Stimulated activated CD8-positive, alpha-beta memory T cell treated with anti-CD3 and anti-CD28 coated beads, Interleukin-2, amount 100 ng/mL, for 1 hour (primary cell): ENCODE measurements around the gene OR6X1.

Experiments used
- DNase-seq, 2 donors: peaks; one replicate each; pipeline ENCODE4 v3.0.0-alpha.2; 2020; ENCODE audit warnings: low read depth in 2 of 2

Gene OR6X1, protein sequence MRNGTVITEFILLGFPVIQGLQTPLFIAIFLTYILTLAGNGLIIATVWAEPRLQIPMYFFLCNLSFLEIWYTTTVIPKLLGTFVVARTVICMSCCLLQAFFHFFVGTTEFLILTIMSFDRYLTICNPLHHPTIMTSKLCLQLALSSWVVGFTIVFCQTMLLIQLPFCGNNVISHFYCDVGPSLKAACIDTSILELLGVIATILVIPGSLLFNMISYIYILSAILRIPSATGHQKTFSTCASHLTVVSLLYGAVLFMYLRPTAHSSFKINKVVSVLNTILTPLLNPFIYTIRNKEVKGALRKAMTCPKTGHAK

DNA sequence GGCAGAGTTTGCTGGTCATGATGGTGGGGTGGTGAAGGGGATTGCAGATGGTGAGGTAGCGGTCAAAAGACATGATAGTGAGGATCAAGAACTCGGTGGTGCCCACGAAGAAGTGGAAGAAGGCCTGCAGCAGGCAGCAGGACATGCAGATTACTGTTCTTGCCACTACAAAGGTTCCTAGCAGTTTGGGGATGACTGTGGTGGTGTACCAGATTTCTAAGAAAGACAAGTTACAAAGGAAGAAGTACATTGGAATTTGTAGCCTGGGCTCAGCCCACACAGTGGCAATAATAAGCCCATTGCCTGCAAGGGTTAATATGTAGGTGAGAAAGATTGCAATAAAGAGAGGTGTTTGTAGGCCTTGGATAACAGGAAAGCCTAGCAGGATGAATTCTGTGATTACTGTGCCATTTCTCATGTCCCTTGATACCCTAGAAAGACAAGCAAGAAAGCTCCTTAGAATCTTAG, at the start of gene OR6X1:
TSS of gene OR6X1 (minus strand) at position 418 of the 468 bp plus-strand sequence. CDS start at position 418, 0 bp downstream.
- no peak for DNase-seq

DNA sequence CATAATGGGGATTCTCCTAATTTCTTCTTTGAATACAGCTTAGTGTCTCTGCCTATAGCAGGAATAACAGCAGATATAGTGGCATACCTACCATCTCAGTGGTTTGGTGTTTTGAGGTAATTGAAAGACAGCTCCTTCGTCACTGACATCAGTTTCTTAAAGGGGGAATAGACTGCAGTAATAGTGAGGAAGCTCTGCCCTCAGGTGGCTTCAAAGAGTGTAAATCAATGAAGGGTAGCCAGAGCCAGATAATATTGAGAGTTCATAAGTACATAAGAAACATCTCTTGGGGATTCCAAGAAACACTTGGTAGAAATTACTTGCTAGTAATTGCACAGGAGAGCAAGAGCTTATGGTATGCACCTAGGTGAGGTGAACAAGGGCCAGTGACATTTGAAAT, 47.4 kb upstream of the OR6X1 start:
- DNase-seq = no peak

DNA sequence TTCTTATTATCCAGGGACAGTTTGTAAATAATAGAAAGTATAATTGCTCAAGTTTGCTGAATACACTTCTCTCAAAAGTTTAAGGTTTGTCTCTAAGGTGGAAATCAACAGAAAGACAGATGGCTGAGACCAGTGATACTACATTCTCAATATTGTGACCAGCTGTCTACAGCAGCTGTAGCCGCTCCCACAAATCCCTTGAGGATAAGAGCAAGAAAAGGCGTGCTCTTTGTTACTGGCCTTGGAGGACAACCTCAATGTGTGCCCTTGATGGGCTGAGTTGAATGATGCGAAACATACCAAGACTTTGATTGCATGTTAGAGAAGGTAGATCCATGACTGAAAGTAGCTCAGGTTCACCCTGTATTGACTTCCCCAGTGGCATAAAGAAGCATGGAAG, 45.7 kb upstream of the OR6X1 start:
- no peak for DNase-seq

DNA sequence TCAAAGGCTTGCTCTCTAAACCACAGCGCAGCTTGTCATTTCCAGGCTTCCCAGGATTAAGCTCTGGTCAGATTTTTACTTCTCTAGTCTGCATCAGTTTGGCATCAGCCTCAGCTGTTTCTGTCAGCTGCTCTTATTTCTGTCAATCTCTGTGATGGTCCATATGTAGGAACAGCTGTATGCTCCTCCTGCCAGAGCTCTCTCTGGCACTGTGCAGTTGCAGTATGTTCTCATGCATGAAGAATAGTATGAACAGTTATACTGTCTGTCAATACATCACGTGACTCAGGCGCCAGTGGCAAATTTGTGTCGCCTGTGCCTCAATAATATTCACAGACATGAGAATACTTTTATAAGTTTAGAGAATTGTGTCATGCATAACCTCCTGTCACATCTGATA, 45.1 kb upstream of the OR6X1 start:
- no peak for DNase-seq

DNA sequence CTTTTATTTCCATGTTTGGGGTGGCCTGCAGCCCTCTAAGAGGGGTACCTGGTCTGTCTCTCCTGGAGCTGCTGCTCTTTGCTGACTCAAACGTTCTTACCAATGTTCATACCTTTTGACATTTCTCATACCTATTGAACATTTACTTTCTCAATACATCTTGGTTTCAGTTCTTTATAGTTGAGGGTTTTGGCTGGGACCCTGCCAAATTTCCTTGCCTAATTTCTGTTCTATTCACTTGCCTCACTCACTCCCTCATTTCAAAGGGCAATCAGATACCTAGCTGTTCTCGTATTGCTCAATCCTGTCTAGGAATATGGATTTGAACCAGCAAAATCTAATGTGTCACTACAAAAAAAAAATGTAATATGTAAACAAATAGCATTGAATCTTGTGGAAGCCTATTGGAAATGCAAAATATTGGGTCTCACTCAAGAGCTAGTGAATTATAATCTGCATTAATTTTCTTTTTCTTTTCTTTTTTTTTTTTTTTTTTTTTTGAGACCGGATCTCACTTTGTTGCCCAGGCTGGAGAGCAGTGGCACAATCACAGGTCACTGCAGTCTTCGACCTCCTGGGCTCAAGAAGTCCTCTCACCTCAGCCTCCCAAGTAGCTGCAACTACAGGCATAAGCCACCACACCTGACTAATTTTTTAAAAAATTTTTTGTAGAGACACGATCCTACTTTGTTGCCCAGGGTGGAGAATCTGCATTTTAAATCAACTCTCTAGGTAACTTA, 44.4 kb upstream of the OR6X1 start:
- no peak for DNase-seq

DNA sequence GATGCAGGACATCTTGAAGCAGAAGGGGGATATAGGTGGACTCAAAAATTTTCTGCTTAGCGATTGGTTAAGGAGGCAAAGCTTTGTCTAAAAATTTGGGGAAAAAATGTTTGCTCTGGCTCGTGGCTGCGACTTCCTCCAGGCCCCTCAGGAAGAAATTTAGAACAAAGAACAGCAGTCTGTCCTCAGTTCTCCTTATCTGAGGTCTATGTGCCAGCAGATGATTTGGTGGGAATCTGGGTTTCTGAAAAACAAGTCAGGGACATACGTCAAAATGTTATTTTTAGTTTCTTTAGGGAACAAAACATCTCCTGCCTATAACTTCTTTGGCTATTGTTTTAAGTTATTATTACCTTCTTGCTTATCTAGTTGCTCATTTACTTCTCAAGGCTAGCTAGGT, 43.8 kb upstream of the OR6X1 start:
- DNase-seq = no peak

DNA sequence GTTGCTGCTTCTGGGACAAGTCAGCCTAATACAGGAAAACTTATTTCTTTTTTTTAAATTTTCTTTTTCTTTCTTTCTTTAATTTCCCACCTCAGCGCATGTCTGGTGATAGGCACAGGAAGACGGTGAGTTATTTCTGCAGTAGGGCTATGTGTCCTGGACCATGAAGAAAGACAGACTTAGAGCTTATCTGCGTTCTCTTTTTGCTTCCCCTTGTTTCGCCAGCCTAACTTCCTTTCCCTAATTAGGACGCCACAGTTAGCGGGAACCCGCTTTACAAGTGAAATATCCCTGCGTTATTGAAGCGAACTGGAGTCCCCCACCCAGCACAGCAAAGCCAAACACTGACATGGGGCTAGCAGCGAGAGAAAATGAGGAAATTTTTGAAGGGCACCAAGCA, 43.2 kb upstream of the OR6X1 start:
- no peak for DNase-seq

DNA sequence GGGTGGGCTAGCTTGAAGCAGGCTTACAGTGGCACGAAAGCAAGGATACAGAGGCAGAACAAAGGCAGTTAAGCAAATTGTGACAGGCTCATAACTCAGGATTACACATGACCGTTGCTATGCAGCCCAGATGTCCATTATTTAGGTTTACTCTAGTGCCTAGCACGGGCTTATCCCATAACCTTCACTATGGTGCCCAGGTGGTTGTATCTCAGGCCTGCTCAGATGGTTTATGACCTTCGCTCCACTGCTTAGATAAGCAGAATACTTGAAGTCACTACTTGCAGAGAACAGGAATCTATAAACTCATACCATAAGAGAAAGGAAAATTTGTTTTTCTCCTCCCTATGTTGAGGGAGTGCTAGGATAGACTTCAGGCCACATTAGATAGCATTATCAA, 42.8 kb upstream of the OR6X1 start:
- DNase-seq = no peak

DNA sequence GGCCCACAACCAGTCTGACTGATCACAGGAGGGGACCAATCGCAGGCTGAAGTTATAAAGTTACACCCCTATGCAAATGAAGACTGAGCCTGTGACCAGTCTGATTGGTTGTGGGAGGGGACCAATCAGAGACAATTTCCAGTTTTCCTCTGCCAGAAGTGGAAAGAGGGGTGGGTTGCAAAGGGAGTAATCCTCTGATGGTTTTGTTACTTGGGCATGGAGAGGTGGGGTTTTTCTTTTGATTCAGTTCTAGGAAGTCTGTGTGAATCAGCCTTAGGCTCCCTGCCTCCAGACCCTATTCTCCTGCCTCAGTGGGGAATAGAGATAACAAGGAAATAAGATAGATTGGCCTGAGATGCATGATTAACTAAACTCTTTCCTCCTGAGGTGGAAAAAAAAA, 41.9 kb upstream of the OR6X1 start:
- DNase-seq = no peak

DNA sequence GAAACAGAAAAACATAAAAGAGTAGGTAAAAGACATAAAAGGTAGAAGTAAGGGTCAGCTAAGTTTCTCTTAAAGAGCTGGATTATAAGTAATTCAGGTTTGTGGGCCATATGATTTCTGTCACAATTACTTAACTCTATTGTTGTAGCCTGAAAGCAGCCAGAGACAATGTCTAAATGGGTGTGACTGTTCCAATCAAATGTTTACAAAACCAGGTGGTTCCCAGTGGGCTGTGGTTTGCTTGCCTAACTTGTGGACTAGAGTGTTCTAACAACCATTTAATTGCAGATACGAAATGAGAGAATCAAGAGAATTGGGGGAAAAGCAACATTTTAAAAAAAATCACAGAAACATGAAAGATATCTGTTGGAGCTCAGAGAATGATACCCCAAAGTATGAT, 29.2 kb upstream of the OR6X1 start:
- no peak for DNase-seq

DNA sequence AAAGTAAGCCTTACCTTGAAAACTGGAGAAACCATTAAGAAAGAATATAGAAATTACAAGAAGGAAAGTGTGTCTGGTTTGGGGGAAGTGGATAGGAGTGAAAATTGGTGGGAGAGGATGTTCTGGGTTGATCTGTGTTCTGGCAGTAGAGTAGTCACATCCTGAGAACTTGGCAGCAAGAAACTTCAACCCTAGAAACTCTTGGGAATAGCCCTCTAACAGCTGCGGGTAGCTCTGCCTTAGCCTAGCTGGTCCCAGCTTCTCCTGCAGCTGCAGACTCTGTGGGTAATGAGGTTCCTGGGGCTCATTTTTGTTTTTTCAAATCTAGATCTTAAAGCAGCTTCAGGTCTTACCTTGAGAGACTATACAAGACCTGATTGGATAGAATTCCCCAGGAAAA, 24.2 kb upstream of the OR6X1 start:
- DNase-seq = no peak

DNA sequence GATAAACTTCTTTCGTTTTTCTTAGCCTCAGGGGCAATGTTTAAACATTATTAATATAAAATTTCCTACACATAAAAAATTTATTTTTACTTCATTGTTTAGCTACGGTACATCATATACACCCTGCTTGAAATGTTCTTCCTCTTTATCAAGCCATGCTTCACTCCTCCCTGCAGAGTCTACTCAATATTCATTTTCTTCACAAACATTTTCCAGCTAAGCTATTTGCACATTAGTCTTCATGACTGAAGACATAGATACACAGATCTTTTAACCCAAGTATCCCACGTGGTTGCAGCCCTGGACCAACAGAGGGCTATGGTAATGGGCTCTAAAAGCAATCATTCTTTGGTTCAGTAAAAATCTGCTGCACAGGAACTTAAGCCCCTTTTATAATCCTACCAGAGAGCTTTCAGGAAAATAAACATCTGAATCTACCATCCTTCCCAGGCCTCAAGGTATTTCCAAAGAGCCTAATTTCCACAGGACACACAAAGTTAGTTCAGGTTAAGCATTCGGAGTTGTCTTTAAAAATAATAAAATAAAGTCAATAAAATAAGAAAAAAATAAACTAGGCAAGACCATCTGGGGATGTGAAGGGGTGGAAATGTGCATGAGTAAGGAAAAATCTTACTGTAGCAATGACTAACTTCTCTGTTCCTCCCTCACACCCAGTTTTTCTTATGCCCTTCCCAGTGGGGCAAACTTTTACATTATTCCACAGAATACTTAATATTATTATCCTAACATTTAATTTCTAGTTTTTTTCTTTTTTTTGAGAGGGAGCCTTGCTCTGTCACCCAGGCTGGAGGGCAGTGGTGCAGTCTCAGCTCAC, 21.6 kb upstream of the OR6X1 start:
- no peak for DNase-seq

DNA sequence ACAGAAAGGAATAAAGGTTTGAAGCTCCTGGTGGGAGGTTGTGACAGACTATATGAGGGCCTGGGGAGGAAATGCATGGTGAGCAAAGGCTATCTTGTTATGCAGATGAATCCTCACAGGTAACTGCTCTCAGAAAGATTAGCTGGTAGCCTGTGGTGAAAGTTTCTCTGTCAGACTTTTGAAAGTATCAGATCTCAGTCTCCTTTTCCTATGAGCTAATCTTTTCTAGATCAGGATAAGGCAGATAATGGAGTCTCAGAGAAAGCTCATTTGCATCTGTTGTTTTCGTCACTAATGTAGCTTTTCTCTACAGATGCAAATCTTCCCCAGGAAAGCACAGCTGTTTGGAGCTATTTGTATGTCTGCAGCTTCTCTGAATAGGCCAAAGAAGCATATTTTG, 21.0 kb upstream of the OR6X1 start:
- DNase-seq = no peak

DNA sequence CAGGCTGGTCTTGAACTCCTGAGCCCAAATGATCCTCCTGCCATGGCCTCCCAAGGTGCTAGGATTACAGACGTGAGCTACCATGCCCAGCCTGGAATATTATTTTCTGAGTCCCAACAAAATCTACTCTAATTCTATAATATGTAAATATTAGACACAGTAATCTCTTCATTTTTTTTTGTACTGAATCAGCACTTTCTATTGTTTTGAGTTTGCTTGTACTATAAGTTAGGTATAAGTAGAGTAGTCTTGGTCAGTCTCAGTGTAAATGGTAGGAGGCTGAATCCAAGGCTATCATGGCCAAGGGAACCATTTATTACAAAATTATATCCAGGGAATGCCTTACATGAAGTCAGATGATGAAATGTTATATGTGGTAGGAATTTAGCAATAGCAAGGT, 19.6 kb upstream of the OR6X1 start:
- no peak for DNase-seq

DNA sequence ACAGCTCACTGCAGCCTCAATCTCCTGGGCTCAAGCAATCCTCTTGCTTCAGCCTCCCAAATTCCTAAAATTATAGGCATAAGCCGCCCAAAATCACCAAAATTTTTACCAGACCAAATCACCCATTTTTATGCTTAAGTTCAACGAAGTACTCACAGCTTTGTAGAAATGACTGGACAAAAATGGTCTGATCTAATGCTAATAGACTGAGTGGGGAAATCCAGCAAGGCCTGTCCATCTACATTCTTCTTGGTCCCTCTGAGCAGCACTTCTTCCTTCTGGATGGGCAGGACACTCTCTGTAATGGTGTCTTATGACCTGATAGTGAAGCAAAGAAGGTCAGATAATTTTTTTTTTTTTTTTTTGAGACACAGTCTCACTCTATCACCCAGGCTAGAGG, 18.7 kb upstream of the OR6X1 start:
- DNase-seq = no peak

DNA sequence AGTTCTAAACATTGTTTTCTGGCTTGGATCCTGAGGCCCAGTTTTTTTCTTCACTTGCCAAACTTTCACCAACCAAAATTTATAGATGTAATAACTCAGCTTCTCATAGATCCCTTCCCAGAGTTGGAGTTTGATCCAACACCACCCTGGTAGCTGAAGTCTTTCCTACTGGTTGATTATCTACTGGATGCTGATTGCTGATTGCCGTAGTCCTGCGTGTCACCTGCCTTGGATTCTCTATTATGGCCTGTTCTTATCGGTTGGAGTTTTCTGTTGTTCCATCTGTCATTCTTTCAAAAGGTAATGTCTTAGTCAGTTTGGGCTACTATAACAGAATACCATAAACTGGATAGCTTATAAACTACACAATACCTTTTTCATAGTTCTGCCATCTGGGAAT, 17.3 kb upstream of the OR6X1 start:
- no peak for DNase-seq

DNA sequence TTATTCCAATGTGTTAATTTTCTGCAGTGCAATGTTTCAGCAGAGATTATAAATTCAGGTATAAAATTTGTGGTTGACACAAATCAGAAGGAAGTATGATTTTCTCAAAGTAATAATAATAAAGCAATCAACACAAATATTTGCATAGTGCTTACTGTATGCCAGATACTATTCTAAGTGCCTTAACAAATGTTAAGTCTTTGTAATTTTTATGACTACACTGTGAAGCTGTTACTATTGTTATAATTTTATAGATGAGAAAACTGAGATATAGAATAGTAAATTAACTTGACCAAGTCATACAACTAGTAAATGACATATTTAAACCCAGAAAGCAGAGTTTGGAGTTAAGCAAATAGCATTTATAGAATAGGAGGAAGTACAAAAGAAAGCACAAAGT, 16.4 kb upstream of the OR6X1 start:
- no peak for DNase-seq

DNA sequence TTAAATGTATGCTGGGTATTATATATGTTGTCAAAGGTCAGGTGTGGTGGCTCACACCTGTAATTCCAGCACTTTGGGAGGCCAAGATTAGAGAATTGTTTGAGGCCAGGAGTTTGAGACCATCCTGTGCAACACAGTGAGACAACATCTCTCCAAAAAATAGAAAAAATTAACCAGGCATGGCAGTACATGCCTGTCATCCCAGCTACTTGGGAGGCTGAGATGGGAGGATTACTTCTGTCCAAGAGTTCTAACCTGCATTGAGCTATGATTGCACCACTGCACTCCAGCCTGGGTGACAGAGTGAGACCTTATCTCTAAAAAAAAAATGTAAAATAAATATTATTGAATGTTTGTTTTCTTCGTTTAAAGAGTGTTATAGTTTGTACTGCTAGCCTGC, 11.3 kb upstream of the OR6X1 start:
- no peak for DNase-seq

DNA sequence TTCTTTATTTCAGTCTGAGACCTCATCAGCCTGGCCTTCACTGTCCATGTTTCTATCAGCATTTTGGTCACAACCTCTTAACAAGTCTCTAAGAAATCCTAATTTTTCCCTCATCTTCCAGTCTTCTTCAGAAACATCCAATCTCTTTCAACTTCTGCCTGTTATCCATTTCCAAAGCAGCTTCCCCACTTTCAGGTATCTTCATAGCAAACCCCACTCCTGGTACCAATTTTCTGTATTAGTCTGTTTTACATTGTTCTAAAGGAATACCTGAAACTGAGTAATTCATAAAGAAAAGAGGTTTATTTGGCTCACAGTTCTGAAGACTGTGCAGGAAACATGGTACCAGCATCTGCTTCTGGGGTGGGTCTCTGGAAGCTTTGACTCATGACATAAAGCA, 8.1 kb upstream of the OR6X1 start:
- no peak for DNase-seq

DNA sequence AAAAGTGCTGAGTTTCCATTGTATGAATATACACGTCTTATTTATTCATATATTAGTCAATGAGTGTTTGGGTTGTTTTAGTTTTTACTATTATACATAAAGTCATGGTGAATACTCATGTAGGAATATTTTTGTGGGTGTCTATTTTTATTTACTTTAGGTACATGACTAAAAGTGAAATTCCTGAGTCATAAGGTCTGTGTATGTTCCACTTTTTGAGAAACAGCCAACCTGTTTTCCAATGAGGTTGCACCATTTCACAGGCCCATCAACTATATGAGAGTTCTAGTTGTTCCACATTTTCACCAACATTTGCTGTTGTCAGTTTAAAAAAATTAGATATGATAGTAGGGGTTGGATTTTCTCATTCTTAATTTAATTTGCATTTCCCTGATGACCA, 6.6 kb upstream of the OR6X1 start:
- DNase-seq = no peak

DNA sequence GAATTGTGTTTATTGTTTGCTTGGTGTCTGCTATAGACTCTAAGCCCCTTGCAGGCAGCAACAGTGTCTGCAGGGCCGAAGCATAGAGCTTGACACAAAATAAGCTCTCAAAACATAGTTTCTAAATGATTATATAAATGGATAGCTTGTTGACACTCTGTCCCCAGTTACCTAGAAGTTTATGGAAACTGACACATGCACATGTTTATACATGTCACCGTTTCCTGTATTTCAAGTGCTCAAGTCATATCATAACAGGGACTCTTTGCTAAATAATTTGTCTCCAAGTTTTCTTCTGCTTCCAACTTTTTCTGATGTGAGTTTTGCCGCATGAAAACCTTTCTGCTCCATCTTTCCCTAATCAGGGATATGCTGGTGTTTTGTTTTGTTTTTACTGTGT, 3.7 kb upstream of the OR6X1 start:
- DNase-seq = no peak

DNA sequence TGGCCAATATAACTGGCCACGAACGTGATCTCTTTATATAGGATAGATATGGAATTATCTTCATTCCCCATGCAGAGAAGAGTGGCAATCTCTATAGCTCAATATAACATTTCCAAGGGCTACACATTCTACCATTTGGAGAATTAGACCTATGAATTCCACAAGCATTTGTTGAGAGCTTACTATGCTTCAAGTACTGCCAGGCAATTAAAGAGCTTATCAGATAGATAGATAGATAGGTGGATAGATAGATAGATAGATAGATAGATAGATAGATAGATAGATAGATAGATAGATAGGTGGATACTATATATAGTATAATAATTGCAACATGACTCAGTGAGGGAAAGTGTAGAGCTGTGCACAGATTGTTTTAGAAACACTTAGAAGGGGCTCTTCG, 1.5 kb upstream of the OR6X1 start:
- no peak for DNase-seq

DNA sequence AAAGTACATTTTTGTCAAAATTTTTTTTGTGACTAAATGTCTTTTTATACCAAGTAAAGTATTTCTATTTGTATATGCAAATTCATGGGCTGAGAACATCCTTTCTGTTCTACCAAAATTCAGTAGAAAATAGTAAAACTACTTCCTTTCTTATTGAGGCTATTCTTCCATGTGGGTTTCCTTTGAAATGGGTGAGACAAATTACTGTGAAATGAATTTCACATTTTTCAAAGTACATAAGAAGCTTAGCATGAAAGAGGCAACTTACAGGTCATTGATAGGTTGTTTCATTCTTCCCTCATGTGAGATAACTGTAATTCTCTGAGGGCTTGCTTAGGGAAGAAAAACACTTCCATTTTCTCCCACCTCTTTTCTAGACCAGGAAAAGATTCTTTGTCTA, 1.0 kb upstream of the OR6X1 start:
- no peak for DNase-seq
